Stimulated activated CD4-positive, alpha-beta T cell treated with anti-CD3 and anti-CD28 coated beads, TNF-alpha, amount 100 ng/mL, for 24 hours (primary cell): ENCODE measurements around the gene KIRREL1.

Experiments
- DNase-seq, 3 experiments: peaks; one replicate each; pipeline ENCODE4 v3.0.0-alpha.2; 2020; ENCODE audit warnings: low read depth in 3 of 3

Gene KIRREL1

DNA sequence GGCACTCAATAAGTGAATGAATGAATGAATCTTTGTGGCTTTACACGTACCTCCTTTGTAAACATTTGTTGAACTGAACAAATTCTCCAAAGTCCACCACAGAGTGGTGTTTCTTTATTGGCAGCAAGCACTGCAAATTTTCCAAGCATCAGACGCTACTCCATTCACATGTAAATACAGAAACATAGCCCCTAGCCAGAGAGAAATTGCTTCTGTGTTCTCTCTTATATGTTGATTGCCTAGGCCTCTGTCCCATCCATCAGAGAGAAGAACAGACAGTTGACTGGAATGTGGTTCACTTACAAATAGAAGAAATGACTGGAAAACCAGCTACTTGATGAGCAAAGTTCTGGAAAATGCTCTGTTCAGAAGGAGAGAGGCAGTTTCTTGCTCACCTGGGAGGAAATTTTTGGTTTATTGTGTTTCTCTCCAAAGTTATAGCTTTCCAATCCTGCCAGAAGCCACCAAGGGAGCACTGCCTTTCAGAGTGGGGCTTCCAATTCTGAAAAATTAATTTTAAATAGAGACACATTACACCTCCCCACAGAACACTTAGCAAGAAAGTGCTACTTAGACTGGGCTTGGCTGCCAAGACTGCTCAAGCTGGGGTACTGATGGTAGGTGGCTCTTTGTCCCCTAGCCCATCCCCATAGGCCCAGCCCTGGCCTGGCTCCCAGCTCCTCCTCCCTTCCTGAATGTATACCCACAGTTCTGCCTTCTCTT lies 18.1 kb upstream of the KIRREL1 start:
- DNase-seq, result no peak

- DNase-seq, result no peak
Measured at GRCh38 chr1:157976888-157977287, 16.6 kb upstream of the KIRREL1 start.

DNA sequence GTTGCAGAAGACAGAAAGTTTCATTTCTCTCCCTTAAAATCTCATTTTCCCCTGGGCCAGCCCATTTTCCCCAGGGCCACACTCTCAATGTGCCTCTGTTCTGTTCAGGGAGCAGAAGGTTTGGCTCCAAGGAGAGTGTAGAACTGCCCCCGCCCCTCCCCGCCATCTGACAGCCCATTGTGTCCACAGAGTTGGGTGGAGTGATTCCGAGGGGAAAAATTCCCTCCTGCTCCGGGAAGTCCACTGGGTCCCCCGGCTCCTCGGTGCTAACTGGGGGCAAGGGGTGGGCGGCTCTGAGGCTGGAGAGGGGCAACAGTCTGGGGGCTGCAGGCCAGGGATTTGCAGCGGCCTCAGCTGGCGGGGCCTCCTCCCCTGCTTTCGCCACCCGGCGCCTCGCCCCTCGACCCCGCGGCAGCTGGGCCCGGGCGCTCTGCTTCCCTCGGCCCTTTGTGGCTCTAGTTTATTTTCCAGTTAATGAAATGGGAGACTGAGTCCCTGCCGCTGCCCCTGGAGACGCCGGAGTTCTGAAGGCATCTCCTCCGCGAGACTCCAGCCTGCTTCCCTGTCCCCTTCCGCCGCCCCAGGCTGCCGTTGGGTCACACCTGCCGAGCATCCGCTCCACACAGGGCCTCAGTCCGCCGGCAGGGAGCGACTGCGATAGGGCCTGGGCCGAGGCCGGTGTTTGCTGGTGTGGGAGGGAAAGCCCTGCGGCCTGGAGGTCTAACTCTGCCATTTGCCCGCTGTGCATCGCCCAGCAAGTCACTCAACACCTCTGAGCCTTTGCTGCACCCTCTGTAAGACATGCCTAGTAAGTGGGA lies 14.7 kb upstream of the KIRREL1 start:
- DNase-seq, result no peak

DNA sequence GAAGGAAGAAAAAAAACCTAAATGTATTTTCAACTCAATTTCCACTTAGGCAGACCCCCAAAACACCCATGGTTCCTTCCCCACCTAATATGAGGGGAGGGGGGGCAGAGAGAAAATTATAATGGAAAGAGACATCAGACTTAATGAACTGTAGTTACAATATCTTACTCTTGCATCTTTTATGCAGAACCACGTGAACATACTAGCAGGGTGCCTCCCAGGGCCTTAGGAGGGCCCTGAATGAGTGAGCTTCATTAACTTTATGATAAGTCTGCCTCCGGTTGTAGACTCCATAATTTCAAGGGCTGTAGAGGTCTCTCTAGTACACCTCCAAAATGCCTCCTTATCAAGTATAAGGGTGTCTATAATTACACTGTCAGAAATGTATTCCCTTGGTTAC lies 11.3 kb upstream of the KIRREL1 start:
- no peak for DNase-seq

DNA sequence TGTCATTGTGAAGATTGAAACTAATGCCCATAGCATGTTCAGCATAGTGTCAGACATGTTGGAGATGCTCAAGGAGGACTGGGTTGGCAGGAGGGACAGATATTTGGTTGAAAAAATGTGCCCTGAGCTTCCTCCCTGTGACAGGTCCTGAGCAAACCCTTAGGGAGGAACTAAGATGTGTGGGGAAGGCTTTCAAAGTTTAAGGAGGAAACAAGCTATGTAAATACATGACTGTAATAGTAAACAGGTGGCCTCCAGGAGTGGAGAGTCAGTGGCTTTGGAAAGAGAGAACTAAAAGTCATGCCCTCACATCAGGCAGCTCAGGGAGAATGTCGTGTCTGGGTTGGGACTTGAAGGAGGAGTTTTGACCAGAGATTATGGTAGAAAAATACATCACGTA lies 9.7 kb upstream of the KIRREL1 start:
- DNase-seq, result no peak

GRCh38 chr1:157984469-157984868 lies 9.0 kb upstream of the KIRREL1 start:
- no peak for DNase-seq

DNA sequence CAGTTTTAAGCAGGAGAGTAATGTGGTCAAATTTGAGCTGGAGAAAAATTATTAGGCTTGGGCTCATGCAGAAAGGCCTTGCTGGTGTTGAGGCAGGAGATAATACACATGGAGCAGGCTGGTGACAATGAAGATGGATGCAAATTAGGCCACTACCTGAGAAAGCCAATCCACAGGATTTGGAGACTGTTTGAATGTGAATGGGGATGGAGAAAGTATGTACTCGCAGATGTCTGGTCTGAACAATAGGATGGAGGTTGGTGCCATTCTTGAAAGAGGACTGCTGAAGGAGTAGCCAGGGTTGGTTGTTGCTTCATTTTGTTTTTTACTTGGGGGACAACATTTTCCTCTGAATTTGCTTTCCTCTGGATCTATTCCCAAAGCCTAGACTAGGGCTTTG lies 8.0 kb upstream of the KIRREL1 start:
- DNase-seq, result no peak

GRCh38 chr1:157988002-157988401 lies 5.4 kb upstream of the KIRREL1 start:
- no peak for DNase-seq

DNA sequence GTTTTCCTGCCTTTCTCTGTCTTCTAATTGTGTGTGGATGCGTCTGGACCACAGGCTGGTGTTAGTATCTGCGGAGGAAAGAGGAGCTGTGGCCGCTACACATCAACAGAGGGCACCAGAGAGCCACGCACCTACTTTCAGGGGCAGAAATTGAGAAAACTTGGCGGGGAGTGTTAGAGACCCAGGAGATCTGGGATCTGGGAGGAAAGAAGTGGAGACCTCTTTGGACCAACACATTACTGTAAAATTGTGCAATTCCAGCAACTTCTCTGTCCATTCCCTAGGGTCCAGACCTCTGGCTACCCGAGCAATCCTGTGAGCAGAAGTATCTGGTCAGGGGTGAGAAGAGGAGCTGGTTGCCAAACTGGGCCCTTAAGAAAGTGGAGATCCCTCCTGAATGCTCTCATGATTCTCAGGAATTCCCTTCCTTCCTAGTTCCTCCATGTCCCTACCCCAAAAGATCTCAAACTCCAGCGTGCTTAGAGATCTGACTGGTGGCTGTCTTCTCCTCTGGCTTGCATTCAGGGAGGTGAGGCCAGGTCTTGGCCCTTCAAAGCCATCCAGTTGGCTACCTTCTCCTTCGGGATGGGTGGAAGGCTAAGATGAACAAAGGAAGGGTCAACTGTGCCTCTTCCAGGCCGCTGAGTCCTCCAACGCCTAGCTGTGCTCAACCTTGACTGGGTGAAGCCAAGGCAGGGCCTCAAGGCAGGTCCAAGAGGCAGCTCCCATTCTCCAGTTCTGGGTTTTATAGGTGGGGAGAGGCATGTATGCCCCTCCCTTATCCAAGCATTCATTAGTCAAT lies 1.2 kb upstream of the KIRREL1 start:
- peak; percentile 6 to 37 (median 10) for DNase-seq

GRCh38 chr1:157992833-157993146 lies 655 bp upstream of the KIRREL1 start:
- DNase-seq, result no peak

- DNase-seq, result no peak
Measured at GRCh38 chr1:157993918-157994605, 617 bp downstream of the KIRREL1 start.

DNA sequence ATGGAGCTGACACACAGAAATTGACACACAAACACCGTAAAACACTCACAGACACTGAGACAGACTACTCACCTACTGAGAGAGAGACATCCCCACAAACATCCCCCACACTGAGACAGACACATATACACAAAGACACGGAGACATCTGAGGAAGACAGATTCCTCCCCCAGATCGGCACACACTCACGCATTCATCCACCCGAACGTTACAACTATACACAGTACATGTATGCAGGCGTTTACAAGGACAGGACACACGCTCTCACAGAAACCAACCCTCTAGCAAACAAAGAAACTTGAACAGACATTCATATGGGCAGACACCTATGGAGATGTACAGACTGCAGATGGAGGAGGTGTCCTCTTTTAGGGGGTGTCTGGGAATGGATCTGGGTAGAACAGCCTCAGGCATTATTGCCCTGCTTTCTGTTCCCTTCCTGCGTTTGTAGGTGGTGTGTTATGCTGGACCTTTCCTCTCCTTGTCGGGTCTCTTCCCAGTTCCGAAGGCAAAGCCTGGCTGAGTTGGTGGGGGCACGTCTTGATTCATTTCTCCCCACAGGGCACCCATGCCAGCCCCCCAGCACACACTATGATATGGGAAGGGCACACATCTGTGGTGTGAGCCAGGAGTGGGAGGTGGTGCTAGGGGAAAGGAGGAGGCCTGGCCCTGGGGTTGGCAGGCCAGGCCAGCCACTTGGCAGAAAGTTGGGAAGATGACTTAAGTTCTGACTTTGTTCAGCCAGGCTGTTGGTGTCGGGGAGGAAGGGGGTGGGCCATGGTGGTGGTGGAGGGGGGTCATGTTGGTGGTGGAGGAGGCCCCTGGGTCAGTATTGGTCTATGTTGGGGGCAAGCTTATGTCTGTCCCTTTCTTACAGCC lies 1.5 kb downstream of the KIRREL1 start:
- no peak for DNase-seq

DNA sequence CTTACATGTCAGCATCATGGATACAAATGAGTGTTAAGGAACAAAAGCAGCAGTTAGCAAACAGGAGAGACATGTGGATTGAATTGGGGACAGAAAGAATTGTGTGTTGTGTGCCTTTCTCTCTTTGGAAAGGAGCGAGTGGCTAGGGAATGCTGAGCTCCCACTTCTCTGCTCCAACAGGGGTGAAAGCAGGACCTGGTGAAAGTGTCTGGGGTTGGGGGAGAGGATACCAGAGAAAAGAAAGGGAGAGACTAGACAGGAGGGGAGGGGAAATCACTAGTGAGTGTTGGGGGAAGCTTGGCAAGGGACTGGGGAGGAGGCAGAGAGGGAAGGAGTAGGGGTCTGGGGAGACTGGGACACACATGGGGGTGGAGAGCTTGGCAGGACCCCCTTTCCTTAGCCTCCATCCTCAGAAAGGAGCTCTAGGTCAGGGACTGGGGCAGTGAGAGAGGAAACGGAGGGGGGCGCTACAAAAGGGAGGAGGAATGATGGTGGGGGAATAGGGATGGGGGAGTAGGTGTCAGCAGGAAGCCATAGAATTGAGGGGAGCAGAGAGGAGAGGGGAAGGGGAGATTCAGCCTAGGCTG lies 2.2 kb downstream of the KIRREL1 start:
- no peak for DNase-seq

DNA sequence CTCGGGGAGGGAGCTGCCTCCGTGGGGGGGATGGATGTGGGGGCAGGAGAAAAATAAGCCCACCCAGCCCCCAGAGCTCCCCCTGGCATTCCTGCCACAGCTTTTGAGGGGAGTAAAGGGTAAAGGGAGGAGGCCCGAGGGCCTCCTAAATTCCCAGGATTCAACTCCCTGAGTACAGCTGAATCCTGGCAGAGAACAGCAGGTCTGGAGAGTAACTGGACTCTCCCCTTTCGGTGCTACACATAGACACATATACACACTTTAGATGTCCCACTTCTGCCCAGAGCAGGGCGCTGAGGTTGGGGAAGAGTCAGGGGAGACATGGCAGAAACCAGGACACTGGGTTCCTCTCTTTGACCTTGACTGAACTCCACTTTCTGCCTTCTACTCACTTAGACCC lies 3.0 kb downstream of the KIRREL1 start:
- no peak for DNase-seq

- no peak for DNase-seq
Measured at GRCh38 chr1:158000507-158000906, 7.1 kb downstream of the KIRREL1 start.

- DNase-seq, result no peak
Measured at GRCh38 chr1:158002022-158002630, 8.7 kb downstream of the KIRREL1 start.

DNA sequence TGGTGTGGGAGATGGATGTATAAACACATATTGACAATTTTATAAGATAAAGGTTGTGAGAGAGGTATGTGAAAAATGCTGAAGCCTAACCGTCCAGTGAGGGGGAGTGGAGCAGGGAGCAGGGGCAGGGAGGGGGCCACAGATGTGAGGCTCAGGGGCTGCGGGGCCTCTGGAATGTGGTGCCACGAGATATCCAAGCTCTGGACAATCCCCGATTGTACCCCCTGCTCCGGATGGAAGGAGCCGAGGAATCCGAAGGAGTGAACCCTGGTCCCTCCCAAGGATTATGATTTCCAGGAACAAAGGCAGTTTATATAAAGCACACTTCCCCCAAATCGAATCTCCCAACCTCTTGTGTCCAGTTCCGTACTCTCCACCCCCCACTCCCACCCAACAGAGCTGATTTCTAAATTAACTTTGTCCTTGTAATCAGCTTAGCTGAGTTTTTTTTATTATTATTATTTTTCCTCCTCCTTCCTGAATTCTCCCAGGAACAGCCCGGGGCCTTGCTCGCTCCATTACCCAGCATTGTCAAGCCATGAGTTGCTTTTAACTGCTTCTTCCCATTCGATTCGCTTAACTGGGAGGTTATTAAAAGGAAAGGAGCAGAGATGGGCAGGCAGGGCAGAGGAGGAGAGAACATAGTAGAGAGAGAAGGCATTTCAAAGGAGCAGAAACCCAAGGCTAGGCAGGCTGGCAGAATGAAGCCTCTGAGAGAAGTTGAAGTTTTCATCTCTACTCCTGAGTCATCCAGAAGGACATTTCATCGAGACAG lies 9.4 kb downstream of the KIRREL1 start:
- DNase-seq, result no peak

DNA sequence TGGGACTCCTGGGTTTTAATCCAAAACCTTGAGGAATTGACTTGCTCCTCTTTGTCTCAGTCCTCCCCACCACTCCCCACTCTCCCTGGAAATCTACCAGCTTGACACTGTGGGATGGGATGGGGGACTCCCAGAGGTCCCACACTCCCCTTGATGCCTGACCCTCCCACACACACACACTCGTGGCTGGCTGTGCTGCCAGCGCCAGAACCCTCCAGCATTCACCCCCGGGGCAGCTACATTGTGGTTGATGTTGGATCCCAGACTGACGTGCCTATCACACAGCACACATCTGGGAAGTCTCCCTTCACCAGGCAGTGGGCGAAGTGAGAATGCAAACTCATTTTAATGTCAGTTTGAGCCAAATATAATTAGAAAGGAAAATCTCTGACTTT lies 10.0 kb downstream of the KIRREL1 start:
- DNase-seq, result no peak

GRCh38 chr1:158005224-158005623 lies 11.8 kb downstream of the KIRREL1 start:
- DNase-seq, result no peak
